Natural killer cell (primary cell): ENCODE data around the gene CREB5. TPM values are rescaled to one million over a fixed set of nuclear protein-coding genes. Genes with fewer than 3 reads are reported as not detected.

Source experiments
- ATAC-seq, 3 donors: fragments of 150-1000 bp in 2 of 3; fragments of 200-7000 bp in 1 of 3; cut with Tn5 transposase; 1 replicate in 1 of 3; 2 replicates in 2 of 3; pipeline ENCODE4 v1.10.0; 2021; ENCODE audit warnings: mild to moderate bottlenecking in 2 of 3, moderate library complexity in 2 of 3
- DNase-seq, 2 donors: peaks; one replicate each; pipeline versions ENCODE4 v3.0.0 to v3.0.0-alpha.2; 2013 to 2021; ENCODE audit warnings: mixed read lengths in 1 of 2
- H3K27ac ChIP-seq: one replicate; pipeline ENCODE4 v1.5.1; 2013; ENCODE audit warnings: mild to moderate bottlenecking, low read length
- H3K27me3 ChIP-seq: one replicate; pipeline ENCODE4 v1.6.1; 2013; ENCODE audit warnings: low read length; ENCODE audit not compliant: control insufficient read depth, insufficient read depth
- H3K36me3 ChIP-seq: one replicate; pipeline ENCODE4 v1.6.1; 2013; ENCODE audit warnings: low read length; ENCODE audit not compliant: control insufficient read depth, insufficient read depth
- H3K4me1 ChIP-seq: one replicate; pipeline ENCODE4 v1.6.1; 2013; ENCODE audit warnings: low read length; ENCODE audit not compliant: control insufficient read depth, insufficient read depth
- H3K4me3 ChIP-seq: one replicate; pipeline ENCODE4 v1.5.1; 2013; ENCODE audit warnings: low read length
- H3K9me3 ChIP-seq: one replicate; pipeline ENCODE4 v1.6.1; 2013; ENCODE audit warnings: low read length; ENCODE audit not compliant: control insufficient read depth, insufficient read depth
- H3K27ac Mint-ChIP-seq, 2 donors: one replicate each; pipeline ENCODE4 v1.8.0; 2022; ENCODE audit warnings: mild to moderate bottlenecking in 2 of 2, mixed read lengths in 2 of 2, moderate library complexity in 1 of 2
- H3K27me3 Mint-ChIP-seq, 2 donors: one replicate each; pipeline ENCODE4 v1.8.0; 2022; ENCODE audit warnings: low read depth in 2 of 2, mixed read lengths in 2 of 2
- H3K36me3 Mint-ChIP-seq: one replicate; pipeline ENCODE4 v1.8.0; 2022; ENCODE audit warnings: mixed read lengths
- H3K4me1 Mint-ChIP-seq, 2 donors: one replicate each; pipeline ENCODE4 v1.8.0; 2022; ENCODE audit warnings: mixed read lengths in 2 of 2
- H3K4me3 Mint-ChIP-seq: one replicate; pipeline ENCODE4 v1.8.0; 2022; ENCODE audit warnings: mild to moderate bottlenecking, moderate library complexity, mixed read lengths
- H3K9me3 Mint-ChIP-seq, 2 donors: one replicate each; pipeline ENCODE4 v1.8.0; 2022; ENCODE audit warnings: mixed read lengths in 2 of 2
- CTCF ChIP-seq: fragments of 200-600 bp; IDR thresholded peaks from one replicate; pipeline ENCODE4 v1.8.0; 2022; ENCODE audit warnings: antibody characterized with exemption
- WGBS: methylation state at CpG from one replicate; pipeline ENCODE4 v1.1.7; 2013; ENCODE audit warnings: missing lambda C conversion rate; ENCODE audit not compliant: insufficient coverage; 5-methylcytosine and 5-hydroxymethylcytosine counted together
- intact Hi-C: fragments of 100-400 bp; cut with micrococcal nuclease; formaldehyde crosslinking; loops from one replicate; pipeline ENCODE4 v1.14.2; 2022
- total RNA-seq, 4 donors: library from RNA; stranded (reverse); fragments of 120-200 nt in 1 of 4; gene quantifications; one replicate each; pipeline versions ENCODE4 v1.2.3 to v1.2.4, GENCODE V29; 2013 to 2022

The CREB5 gene
- total RNA-seq, 3 donors from 2014 or later (not counting 1 experiment from before 2014, with no cell fraction given) = 0.52 to 7.0 (median 0.89) TPM

- no peaks in the 10 kb centered on the region for H3K4me1 Mint-ChIP-seq
- Histone ChIP-seq H3K27ac (no peak overlapping the region), H3K4me1 (no peaks in the 10 kb centered on the region), H3K36me3 (no peaks in the 10 kb centered on the region), H3K9me3 (no peaks in the 10 kb centered on the region), H3K4me3 (no peak overlapping the region), H3K27me3 (peaks cover 3% of the 10 kb centered on the region)
- intact Hi-C loops = no loop called here
- no peak overlapping the region for H3K27ac Mint-ChIP-seq
- H3K9me3 Mint-ChIP-seq = no peaks in the 10 kb centered on the region
- peaks cover 0 to 30% of the 10 kb centered on the region in 2 donors for H3K27me3 Mint-ChIP-seq
- DNase-seq (no peak), ATAC-seq (no peak)
- WGBS = 75% methylated on average over 1 of the region's 2 CpGs
- TF ChIP-seq CTCF = no peak
- H3K36me3 Mint-ChIP-seq = no peaks in the 10 kb centered on the region
- no peak overlapping the region for H3K4me3 Mint-ChIP-seq
Observed at GRCh38 chr7:28761505-28761904, 349.2 kb downstream of the CREB5 start.

- peaks cover 0 to 40% of the 10 kb centered on the region in 2 donors for H3K27me3 Mint-ChIP-seq
- intact Hi-C loops = no loop called here
- TF ChIP-seq CTCF = no peak
- no peaks in the 10 kb centered on the region for H3K4me1 ChIP-seq
- no peaks in the 10 kb centered on the region for H3K4me1 Mint-ChIP-seq
- ATAC-seq = no peak
- no peaks in the 10 kb centered on the region for H3K9me3 Mint-ChIP-seq
- H3K36me3 ChIP-seq = no peaks in the 10 kb centered on the region
- H3K27me3 ChIP-seq = peaks cover 3% of the 10 kb centered on the region
- no peak overlapping the region for H3K27ac ChIP-seq
- WGBS = 100% methylated on average over 1 of the region's 1 CpG
- no peaks in the 10 kb centered on the region for H3K9me3 ChIP-seq
- DNase-seq = no peak
- H3K4me3 Mint-ChIP-seq = no peak overlapping the region
- H3K27ac Mint-ChIP-seq = no peak overlapping the region
- H3K36me3 Mint-ChIP-seq = no peaks in the 10 kb centered on the region
- H3K4me3 ChIP-seq = no peak overlapping the region
Observed at GRCh38 chr7:28762651-28763050, 350.3 kb downstream of the CREB5 start.

- intact Hi-C loops = no loop called here
- peaks cover 8 to 49% of the 10 kb centered on the region in 2 donors for H3K27me3 Mint-ChIP-seq
Observed at GRCh38 chr7:28766359-28766758, 354.0 kb downstream of the CREB5 start.

More at GRCh38 chr7:28766359-28766758, 354.0 kb downstream of the CREB5 start:
- Histone ChIP-seq H3K27ac (no peak overlapping the region), H3K9me3 (no peaks in the 10 kb centered on the region), H3K27me3 (no peaks in the 10 kb centered on the region), H3K4me1 (no peaks in the 10 kb centered on the region), H3K36me3 (no peaks in the 10 kb centered on the region), H3K4me3 (no peak overlapping the region)
- 75% methylated on average over 4 of the region's 4 CpGs for WGBS
- no peaks in the 10 kb centered on the region for H3K9me3 Mint-ChIP-seq
- H3K4me1 Mint-ChIP-seq = no peaks in the 10 kb centered on the region
- DNase-seq (no peak), ATAC-seq (no peak)
- no peaks in the 10 kb centered on the region for H3K36me3 Mint-ChIP-seq
- H3K27ac Mint-ChIP-seq = no peak overlapping the region
- H3K4me3 Mint-ChIP-seq = no peak overlapping the region
- TF ChIP-seq CTCF = no peak
